Activated naive CD4-positive, alpha-beta T cell treated with anti-CD3 and anti-CD28 coated beads, Interleukin-2, amount 50 U/mL, for 72 hours (primary cell): Measurements from ENCODE around the gene GAGE13. TPM values are rescaled to one million over a fixed set of nuclear protein-coding genes. Genes with fewer than 3 reads are reported as not detected.
"Not testable (repeated sequence)": the region's sequence is repeated elsewhere in the genome, so short reads cannot be mapped to it uniquely, and the experiment has no call there.

Experiments used
- ATAC-seq, 2 donors: fragments of 150-1000 bp; cut with Tn5 transposase; 2 replicates each; pipeline ENCODE4 v1.10.0; 2021; ENCODE audit warnings: mild to moderate bottlenecking in 2 of 2, moderate library complexity in 2 of 2
- DNase-seq, 2 donors: peaks; one replicate each; pipeline ENCODE4 v3.0.0; 2021 to 2022; ENCODE audit warnings: low spot score in 2 of 2
- H3K27ac Mint-ChIP-seq, 2 donors: one replicate each; pipeline ENCODE4 v1.8.0; 2022; ENCODE audit warnings: mild to moderate bottlenecking in 2 of 2, mixed read lengths in 2 of 2
- H3K36me3 Mint-ChIP-seq, 2 donors: one replicate each; pipeline ENCODE4 v1.8.0; 2022; ENCODE audit warnings: mixed read lengths in 2 of 2
- H3K9me3 Mint-ChIP-seq, 2 donors: one replicate each; pipeline ENCODE4 v1.8.0; 2022; ENCODE audit warnings: mixed read lengths in 2 of 2
- total RNA-seq, 2 donors: library from RNA; stranded (reverse); gene quantifications; one replicate each; pipeline ENCODE4 v1.2.3, GENCODE V29; 2022

The GAGE13 gene, protein sequence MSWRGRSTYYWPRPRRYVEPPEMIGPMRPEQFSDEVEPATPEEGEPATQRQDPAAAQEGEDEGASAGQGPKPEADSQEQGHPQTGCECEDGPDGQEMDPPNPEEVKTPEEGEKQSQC
- not detected for total RNA-seq

DNA sequence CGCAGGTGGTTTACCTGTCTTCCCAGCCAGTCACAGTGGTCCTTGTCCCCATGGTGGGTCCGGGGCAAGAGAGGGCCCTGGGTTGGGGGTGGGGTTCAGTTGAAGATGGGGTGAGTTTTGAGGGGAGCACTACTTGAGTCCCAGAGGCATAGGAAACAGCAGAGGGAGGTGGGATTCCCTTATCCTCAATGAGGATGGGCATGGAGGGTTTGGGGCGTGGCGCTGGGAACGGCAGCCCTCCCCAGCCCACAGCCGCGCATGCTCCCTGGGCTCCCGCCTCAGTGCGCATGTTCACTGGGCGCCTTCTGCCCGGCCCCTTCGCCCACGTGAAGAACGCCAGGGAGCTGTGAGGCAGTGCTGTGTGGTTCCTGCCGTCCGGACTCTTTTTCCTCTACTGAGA is at the start of gene GAGE13:
TSS of gene GAGE13 (plus strand) at position 301 of the 400 bp plus-strand sequence. CDS start 1,156 bp downstream, outside the sequence.
- H3K9me3 Mint-ChIP-seq, H3K27ac Mint-ChIP-seq, H3K36me3 Mint-ChIP-seq, ATAC-seq, DNase-seq: not testable (repeated sequence)

GRCh38 chrX:49282647-49283011 is 48.8 kb upstream of the GAGE13 start:
- ATAC-seq (no peak), DNase-seq (no peak)
- Mint-ChIP-seq H3K27ac (no peak overlapping the region), H3K36me3 (no peaks in the 10 kb centered on the region), H3K9me3 (no peaks in the 10 kb centered on the region)

GRCh38 chrX:49284212-49284611 is 47.2 kb upstream of the GAGE13 start:
- H3K9me3 Mint-ChIP-seq, result no peaks in the 10 kb centered on the region
- ATAC-seq (no peak), DNase-seq (no peak)
- no peaks in the 10 kb centered on the region for H3K36me3 Mint-ChIP-seq
- peak overlapping the region in 1 of 2 donors; percentile 60 for H3K27ac Mint-ChIP-seq

DNA sequence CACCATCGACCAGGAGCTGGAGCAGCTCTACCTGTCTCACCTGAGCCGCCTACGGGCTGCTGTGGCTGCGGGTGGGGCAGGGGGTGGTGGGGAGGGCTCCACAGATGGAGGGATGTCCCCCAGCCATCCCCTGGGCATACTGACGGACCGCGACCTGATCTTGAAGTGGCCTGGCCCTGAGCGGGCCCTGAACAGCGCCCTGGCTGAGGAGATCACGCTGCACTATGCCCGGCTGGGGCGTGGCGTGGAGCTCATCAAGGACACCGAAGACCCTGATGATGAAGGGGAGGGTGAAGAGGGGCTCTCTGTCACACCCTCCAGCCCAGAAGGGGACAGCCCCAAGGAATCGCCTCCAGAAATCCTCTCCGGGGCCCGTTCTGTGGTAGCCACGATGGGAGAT is 45.2 kb upstream of the GAGE13 start:
- Mint-ChIP-seq H3K9me3 (no peaks in the 10 kb centered on the region), H3K27ac (no peak overlapping the region), H3K36me3 (no peaks in the 10 kb centered on the region)
- no peak for DNase-seq
- no peak for ATAC-seq

DNA sequence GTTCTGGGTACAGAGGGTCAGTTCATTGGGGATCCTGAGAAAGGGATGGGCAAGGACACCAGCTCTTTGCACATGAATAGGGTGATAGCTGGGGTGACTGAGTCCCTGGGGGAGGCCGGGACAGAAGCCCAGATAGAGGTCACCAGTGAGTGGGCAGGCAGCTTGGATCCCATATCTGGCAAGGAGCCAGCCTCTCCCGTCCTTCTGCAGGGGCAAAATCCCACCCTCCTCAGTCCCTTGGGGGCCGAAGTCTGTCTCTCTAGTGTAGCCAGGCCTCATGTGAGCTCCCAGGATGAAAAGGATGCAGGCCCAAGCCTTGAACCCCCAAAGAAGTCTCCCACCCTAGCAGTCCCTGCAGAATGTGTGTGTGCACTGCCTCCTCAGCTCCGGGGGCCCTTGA is 44.8 kb upstream of the GAGE13 start:
- Mint-ChIP-seq H3K36me3 (no peaks in the 10 kb centered on the region), H3K27ac (no peak overlapping the region), H3K9me3 (no peaks in the 10 kb centered on the region)
- ATAC-seq, result no peak
- no peak for DNase-seq

GRCh38 chrX:49287665-49288064 is 43.7 kb upstream of the GAGE13 start:
- DNase-seq (no peak), ATAC-seq (no peak)
- Mint-ChIP-seq H3K36me3 (no peaks in the 10 kb centered on the region), H3K27ac (no peak overlapping the region), H3K9me3 (no peaks in the 10 kb centered on the region)

GRCh38 chrX:49290215-49290614 is 41.2 kb upstream of the GAGE13 start:
- H3K36me3 Mint-ChIP-seq, result no peaks in the 10 kb centered on the region
- no peak for DNase-seq

GRCh38 chrX:49291615-49292337 is 39.6 kb upstream of the GAGE13 start:
- Mint-ChIP-seq H3K27ac (peak overlapping the region; percentile 41 to 91), H3K9me3 (no peaks in the 10 kb centered on the region), H3K36me3 (no peaks in the 10 kb centered on the region)
- DNase-seq (peak in 1 of 2 donors; percentile 82), ATAC-seq (peak; percentile 78 to 86)

More at GRCh38 chrX:49290215-49290614, 41.2 kb upstream of the GAGE13 start:
- no peak for ATAC-seq
- Mint-ChIP-seq H3K27ac (no peak overlapping the region), H3K9me3 (no peaks in the 10 kb centered on the region)

DNA sequence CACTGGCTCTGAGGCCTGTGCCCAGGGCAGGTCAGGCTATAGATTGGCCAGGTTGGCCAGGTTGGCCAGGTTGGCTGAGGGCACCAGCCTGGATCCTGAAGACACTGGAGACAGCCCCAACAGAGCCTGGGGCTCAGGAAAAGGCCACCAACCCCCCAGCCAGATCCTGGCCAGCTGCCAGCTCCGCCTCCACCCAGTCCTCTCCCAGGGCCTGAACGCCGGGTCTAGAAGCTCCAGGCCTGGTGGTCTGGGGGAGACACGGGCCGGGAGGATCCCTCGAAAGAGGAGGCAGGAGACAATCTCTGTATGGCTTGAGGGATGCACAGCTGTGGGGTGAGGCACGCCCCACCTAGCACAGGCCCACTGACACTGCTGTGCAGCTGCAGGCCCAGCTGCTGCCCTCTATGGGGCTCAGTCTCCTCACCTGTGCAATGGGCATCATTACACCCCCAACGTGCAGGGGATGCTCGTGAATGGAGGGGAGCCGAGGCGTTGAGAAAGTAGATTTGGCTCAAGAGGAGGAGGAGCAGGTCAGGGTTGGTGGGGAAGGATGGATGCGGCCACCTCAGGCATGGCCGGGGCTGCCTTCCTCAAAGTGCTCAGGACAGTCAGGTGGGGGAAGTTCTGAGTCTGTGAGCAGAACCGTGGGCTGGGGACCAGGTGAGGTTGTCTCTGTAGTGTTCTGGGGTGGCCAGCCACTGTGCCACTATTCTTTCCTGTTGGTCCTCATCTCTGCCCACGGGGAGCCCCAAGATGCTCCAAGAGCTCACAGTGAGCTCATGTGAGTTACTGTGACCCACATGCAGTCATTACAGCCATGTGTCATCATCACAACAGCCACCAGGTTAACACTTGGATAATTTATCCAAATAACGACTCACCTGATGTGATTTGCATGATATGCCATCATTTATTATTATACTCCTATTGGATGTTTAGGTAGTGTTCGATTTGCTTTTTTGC is 38.7 kb upstream of the GAGE13 start:
- ATAC-seq (peak; percentile 44 to 56), DNase-seq (no peak)
- peak overlapping the region in 1 of 2 donors; percentile 41 for H3K27ac Mint-ChIP-seq
- H3K36me3 Mint-ChIP-seq, result no peaks in the 10 kb centered on the region
- H3K9me3 Mint-ChIP-seq, result no peaks in the 10 kb centered on the region

DNA sequence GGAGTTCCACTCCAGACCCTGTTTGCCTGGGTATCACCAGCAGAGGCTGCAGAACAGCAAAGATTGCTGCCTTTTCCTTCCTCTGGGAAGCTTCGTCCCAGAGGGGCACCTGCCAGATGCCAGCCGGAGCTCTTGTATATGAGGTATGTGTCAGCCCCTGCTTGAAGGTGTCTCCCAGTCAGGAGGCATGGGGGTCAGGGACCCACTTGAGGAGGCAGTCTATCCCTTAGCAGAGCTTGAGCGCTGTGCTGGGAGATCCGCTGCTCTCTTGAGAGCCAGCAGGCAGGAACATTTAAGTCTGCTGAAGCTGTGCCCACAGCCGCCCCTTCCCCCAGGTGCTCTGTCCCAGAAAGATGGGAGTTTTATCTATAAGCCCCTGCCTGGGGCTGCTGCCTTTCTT is 32.1 kb upstream of the GAGE13 start:
- not testable (repeated sequence) for H3K9me3 Mint-ChIP-seq, H3K36me3 Mint-ChIP-seq, ATAC-seq, H3K27ac Mint-ChIP-seq, DNase-seq

DNA sequence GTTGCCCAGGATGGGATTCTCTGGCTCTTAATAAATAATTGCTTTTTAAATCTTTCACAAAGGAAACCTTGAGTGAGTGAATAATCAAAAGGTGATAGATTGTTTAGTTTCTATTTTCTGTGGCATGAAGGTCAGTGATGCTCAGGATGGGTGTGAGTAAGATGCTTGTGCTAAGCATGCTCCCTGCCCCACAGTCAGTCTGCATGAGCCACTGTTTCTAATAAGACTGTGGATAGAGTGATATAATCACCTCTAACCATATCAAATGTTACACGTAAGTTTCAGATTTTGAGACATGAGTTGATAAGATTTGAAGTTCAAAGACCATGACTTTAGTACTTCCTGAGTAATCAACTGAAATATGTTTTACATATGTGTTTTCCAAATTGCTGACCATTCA is 30.7 kb upstream of the GAGE13 start:
- no peaks in the 10 kb centered on the region for H3K9me3 Mint-ChIP-seq
- H3K36me3 Mint-ChIP-seq, result no peaks in the 10 kb centered on the region
- H3K27ac Mint-ChIP-seq, result no peak overlapping the region
- no peak for DNase-seq
- no peak for ATAC-seq

- Mint-ChIP-seq H3K36me3 (no peaks in the 10 kb centered on the region), H3K9me3 (no peaks in the 10 kb centered on the region), H3K27ac (no peak within 1 kb of the TSS)
- DNase-seq (no peak), ATAC-seq (no peak)
These were observed 28.0 kb upstream of the GAGE13 start, which contains the start of gene GAGE10 for GRCh38 chrX:49303346-49303745. GAGE10 (plus strand) TSS chrX:49303646; CDS start chrX:49304860, 1,214 bp downstream.

GRCh38 chrX:49307775-49308174 is 23.6 kb upstream of the GAGE13 start:
- not testable (repeated sequence) for ATAC-seq, H3K36me3 Mint-ChIP-seq, DNase-seq, H3K9me3 Mint-ChIP-seq
- H3K27ac Mint-ChIP-seq, result peak overlapping the region in 1 of 2 donors; percentile 92

DNA sequence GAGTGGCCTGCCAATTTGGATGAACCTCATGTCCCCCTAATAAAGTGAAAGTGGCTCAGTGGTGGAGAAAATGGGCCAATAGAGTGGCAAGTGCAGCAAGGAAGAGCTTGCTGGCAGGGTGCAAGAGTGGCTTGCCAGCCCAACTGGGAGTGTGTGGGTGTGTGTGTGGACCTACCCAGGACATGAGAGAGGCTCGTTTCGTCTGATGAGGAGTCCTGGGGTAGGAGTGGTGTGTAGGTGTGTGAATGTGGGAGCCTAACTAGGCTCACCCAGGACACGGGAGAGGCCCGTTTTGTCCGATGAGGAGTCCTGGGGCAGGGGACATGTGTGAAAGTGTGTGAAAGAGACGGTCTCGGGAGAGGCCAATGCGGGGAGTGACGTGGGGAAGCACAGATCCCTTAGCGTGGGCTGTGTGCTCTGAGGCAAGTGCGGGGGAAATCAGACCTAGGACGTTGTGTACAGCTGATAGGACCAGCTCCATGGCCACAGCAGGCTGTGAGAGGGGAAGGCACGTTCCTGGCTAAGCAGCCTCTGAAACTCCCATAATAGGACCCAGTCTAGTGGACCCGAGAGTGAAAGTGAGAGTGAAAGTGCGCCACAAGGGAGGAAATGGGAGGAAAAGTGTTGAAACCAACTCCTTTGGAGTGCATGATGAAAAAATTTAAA is 22.6 kb upstream of the GAGE13 start:
- DNase-seq (peak in 1 of 2 donors; percentile 59), ATAC-seq (peak; percentile 73 to 95)
- no peaks in the 10 kb centered on the region for H3K36me3 Mint-ChIP-seq
- H3K27ac Mint-ChIP-seq, result peak overlapping the region; percentile 86 to 92
- H3K9me3 Mint-ChIP-seq, result no peaks in the 10 kb centered on the region

- H3K27ac Mint-ChIP-seq, result peak overlapping the region; percentile 86 to 92
- H3K36me3 Mint-ChIP-seq, result no peaks in the 10 kb centered on the region
- ATAC-seq (peak; percentile 57 to 68), DNase-seq (no peak)
- H3K9me3 Mint-ChIP-seq, result no peaks in the 10 kb centered on the region
These were observed 21.9 kb upstream of the GAGE13 start for GRCh38 chrX:49309401-49309981.

DNA sequence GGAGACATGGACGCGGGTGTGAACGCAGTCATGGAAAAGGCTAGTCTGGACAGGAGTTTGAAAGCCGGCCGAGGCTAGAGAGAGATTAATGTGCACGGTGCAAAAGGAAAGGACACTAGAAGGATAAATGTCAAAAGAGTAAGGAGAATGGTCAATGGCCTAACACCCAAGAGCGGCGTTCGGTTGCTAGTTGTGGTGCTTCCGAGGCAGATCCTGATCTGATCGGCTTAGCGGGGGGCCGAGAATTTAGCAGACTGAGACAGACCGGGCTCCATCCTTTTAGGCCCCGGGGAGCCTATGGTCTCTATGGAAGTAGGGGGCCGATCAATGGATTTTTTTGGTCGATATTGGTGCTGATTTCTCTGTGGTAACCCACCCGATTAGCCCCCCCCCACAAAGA is 21.0 kb upstream of the GAGE13 start:
- DNase-seq (no peak), ATAC-seq (no peak)
- Mint-ChIP-seq H3K27ac (peak overlapping the region; percentile 52 to 92), H3K36me3 (no peaks in the 10 kb centered on the region), H3K9me3 (no peaks in the 10 kb centered on the region)
